Psoas muscle (tissue), 8 donors: ENCODE results near the gene FERMT2. TPM values are rescaled to one million over a fixed set of nuclear protein-coding genes. Genes with fewer than 3 reads are reported as not detected.
A peak's percentile ranks its signal among the peaks of the same experiment; 100 is the strongest.
"Not testable (repeated sequence)": the region's sequence is repeated elsewhere in the genome, so short reads cannot be mapped to it uniquely, and the experiment has no call there.

ENCODE experiments used
- ATAC-seq, 4 donors: fragments of 200-7000 bp; cut with Tn5 transposase; one replicate each; pipeline ENCODE4 v1.9.1; 2020; ENCODE audit warnings: moderate library complexity in 3 of 4, mild to moderate bottlenecking in 2 of 4
- DNase-seq, 2 donors: peaks; one replicate each; pipeline ENCODE4 v3.0.0-alpha.2; 2020
- H3K27ac ChIP-seq: fragments of 200-600 bp; one replicate; pipeline ENCODE4 v1.8.0; 2022
- H3K27me3 ChIP-seq, 3 donors: fragments of 200-600 bp in 1 of 3; one replicate each; pipeline versions ENCODE4 v1.6.1 to v1.8.0; 2013 to 2022; ENCODE audit warnings: low read length in 2 of 3, mild to moderate bottlenecking in 2 of 3, moderate library complexity in 1 of 3; ENCODE audit not compliant: insufficient read depth in 3 of 3
- H3K36me3 ChIP-seq, 2 donors: fragments of 200-600 bp in 1 of 2; one replicate each; pipeline versions ENCODE4 v1.6.1 to v1.8.0; 2013 to 2022; ENCODE audit warnings: low read depth in 1 of 2, mild to moderate bottlenecking in 1 of 2, moderate library complexity in 1 of 2; ENCODE audit not compliant: insufficient read depth in 1 of 2
- H3K4me1 ChIP-seq: fragments of 200-600 bp; one replicate; pipeline ENCODE4 v1.8.0; 2022
- H3K4me3 ChIP-seq: fragments of 200-600 bp; one replicate; pipeline ENCODE4 v1.8.0; 2022; ENCODE audit warnings: mild to moderate bottlenecking
- H3K9me3 ChIP-seq: fragments of 200-600 bp; one replicate; pipeline ENCODE4 v1.8.0; 2022
- WGBS, 3 donors: extraction: QIAGEN DNeasy Blood & Tissue Kit; methylation state at CpG; one replicate each; pipeline versions ENCODE4 v1.1.6 to v1.1.7; 2013; 5-methylcytosine and 5-hydroxymethylcytosine counted together
- intact Hi-C, 2 donors: fragments of 100-400 bp; cut with DNase I; formaldehyde crosslinking; loops; one replicate each; pipeline versions ENCODE4 v1.11.0 to v1.14.2; 2022
- polyA plus RNA-seq, 3 donors: library from polyadenylated mRNA; stranded (reverse); fragments of 200-250 nt; gene quantifications; one replicate each; pipeline ENCODE4 v1.2.3, GENCODE V29; 2013
- total RNA-seq, 4 donors: library from RNA; stranded (reverse); fragmentation: NEBNext Ultra II Directional in 2 of 4; extraction: Animal tissue kit (Norgen Biotek cat#: 25700) in 2 of 4; gene quantifications; one replicate each; pipeline versions ENCODE4 v1.2.1 to v1.2.4, GENCODE V29; 2021 to 2023
- TF ChIP-seq, protein P1 (sequence below): fragments of 200-600 bp; IDR thresholded peaks from one replicate; pipeline ENCODE4 v1.8.0; 2022; ENCODE audit warnings: antibody characterized with exemption
- donor health status: healthy with polysubstance abuse.
- donor health status: DM: no; HTN: no; CAD: no; lungs with moderate emphysema.
- donor health status: Bipolar disorder and iron deficiency.
- donor health status: healthy.
- donor health status: DM: yes; HTN: yes; CAD: no.
- donor health status: DM: no; HTN: no; CAD: no.
- donor health status: DM: no; HTN: no; CAD: no.
- donor health status: DM: yes; HTN: yes; CAD: no.

FERMT2 gene
- total and polyA plus RNA-seq, 7 donors = 36.6 to 219 (median 78.3) TPM

DNA sequence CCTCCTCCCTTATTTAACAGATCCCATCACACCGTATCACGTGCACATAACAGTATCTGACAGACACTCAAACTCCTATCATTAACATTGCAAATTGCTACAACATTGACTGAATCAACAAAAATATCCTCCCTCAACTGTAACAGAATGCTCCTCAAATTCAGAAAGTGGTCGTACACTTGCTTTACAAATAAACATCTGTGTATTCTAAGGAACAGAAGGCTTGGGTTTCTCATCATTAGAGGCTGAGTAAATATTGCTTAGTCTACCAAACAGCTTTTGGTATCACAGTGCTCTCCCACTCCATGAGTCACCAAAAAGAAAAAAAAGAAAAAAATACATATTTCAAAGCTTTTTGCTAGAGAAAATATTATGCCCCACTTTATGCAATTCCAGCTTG is 23.9 kb downstream of the FERMT2 start:
- DNase-seq (no peak), ATAC-seq (no peak)
- TF ChIP-seq, protein P1, sequence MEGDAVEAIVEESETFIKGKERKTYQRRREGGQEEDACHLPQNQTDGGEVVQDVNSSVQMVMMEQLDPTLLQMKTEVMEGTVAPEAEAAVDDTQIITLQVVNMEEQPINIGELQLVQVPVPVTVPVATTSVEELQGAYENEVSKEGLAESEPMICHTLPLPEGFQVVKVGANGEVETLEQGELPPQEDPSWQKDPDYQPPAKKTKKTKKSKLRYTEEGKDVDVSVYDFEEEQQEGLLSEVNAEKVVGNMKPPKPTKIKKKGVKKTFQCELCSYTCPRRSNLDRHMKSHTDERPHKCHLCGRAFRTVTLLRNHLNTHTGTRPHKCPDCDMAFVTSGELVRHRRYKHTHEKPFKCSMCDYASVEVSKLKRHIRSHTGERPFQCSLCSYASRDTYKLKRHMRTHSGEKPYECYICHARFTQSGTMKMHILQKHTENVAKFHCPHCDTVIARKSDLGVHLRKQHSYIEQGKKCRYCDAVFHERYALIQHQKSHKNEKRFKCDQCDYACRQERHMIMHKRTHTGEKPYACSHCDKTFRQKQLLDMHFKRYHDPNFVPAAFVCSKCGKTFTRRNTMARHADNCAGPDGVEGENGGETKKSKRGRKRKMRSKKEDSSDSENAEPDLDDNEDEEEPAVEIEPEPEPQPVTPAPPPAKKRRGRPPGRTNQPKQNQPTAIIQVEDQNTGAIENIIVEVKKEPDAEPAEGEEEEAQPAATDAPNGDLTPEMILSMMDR = no peak
- Histone ChIP-seq H3K27me3 (no peaks in the 10 kb centered on the region), H3K9me3 (no peaks in the 10 kb centered on the region), H3K27ac (no peak overlapping the region), H3K4me3 (no peak overlapping the region), H3K36me3 (no peaks in the 10 kb centered on the region), H3K4me1 (peaks cover 63% of the 10 kb centered on the region)
- intact Hi-C loops = no loop called here
- WGBS, 3 donors = 51 to 62% (median 60%) methylated on average over 3 of the region's 3 CpGs

DNA sequence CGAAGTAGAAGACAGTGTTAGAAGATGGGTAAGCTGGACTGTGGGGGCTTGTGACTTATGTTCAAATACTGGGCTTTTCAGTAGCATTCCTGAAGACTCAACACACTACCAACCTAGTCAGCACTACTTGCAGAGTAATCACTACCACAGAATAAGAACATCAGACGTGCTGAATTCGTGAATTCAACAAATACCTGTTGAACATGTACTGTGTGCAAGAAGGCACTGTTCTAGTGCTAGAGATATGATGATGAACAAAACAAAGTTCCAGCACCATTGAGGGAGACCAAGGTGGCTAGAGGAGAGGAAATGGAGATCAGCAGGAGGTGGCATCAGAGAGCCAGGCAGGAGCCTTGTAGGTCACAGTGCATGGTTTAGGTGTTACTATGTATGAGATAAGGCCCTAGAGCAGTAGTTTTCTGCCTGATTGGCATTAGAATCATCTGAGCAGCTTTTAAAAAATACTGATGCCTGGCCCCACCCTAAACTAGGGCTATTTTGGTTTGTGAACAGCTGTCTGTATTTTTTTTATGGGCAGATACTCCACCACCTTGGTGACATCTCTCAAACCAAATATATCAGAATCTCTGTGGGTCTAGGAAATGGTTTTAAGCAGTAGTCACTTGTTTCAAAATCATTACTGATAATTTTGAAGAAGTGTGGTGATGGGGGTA is 26.8 kb downstream of the FERMT2 start:
- ATAC-seq (peak; percentile 64 to 89 (median 81)), DNase-seq (no peak)
- no peaks in the 10 kb centered on the region for H3K9me3 ChIP-seq
- H3K4me3 ChIP-seq = no peak overlapping the region
- no peaks in the 10 kb centered on the region for H3K27me3 ChIP-seq
- no peaks in the 10 kb centered on the region for H3K36me3 ChIP-seq
- peak overlapping the region; percentile 11 for H3K27ac ChIP-seq
- TF ChIP-seq, protein P1 = peak; percentile 31
- intact Hi-C loops = loop anchor here in 1 of 2 donors (5.0 kb wide), 1 partner anchor 33 kb away; no protein-coding TSS in a partner anchor
- WGBS, 3 donors = 40 to 87% (median 54%) methylated on average over 3 of the region's 3 CpGs
- peaks cover 79% of the 10 kb centered on the region for H3K4me1 ChIP-seq

DNA sequence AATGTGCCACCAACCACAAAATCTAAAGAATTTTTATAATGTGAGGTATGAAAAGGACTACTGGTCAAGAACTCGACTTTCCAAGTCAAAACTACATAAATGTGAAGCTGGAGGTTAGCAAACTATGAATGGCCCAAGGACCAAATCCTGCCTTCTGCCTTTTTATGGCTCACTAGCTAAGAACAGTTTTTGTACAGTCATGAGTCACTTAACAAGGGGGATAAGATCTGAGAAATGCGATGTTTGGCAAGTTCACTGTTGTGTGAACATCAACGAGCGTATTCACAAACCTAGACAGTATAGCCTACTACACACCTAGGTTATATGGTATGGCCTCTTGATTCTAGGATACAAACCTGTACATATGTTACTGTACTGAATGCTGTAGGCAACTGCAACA is 28.2 kb downstream of the FERMT2 start:
- peaks cover 90% of the 10 kb centered on the region for H3K4me1 ChIP-seq
- ATAC-seq (no peak), DNase-seq (no peak)
- WGBS, 3 donors = 74 to 86% (median 77%) methylated on average over 4 of the region's 4 CpGs
- no peaks in the 10 kb centered on the region for H3K9me3 ChIP-seq
- TF ChIP-seq, protein P1 = no peak
- no peak overlapping the region for H3K4me3 ChIP-seq
- intact Hi-C loops = loop anchor here in 1 of 2 donors (5.0 kb wide), 1 partner anchor 35 kb away; no protein-coding TSS in a partner anchor
- H3K36me3 ChIP-seq = peaks cover 0 to 6% of the 10 kb centered on the region in 2 donors
- no peak overlapping the region for H3K27ac ChIP-seq
- no peaks in the 10 kb centered on the region for H3K27me3 ChIP-seq

DNA sequence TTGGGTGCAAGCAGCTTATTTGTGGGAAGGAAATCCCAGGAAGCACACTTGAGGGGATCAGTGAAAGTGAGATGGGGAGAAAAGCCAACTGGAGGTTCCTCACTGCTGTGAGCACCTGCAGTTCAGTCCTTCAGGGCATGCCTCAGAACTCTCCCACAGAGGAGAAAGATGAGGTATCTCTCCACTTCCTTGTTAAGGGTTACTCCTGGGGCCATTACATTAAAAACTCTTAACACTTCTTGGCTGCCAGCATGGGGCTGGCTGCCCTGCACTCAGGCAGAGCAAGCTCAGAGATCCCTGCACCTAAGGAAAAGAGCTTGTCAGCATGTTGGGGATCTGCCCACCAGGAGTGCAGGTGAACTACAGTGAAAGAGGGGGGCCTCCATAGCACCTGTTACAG is 28.8 kb downstream of the FERMT2 start:
- peak overlapping the region; percentile 5 for H3K27ac ChIP-seq
- H3K36me3 ChIP-seq = peaks cover 0 to 10% of the 10 kb centered on the region in 2 donors
- no peak for ATAC-seq
- no peaks in the 10 kb centered on the region for H3K27me3 ChIP-seq
- H3K4me3 ChIP-seq = no peak overlapping the region
- H3K9me3 ChIP-seq = no peaks in the 10 kb centered on the region
- TF ChIP-seq, protein P1 = no peak
- DNase-seq = no peak
- intact Hi-C loops = loop anchor here in 1 of 2 donors (5.0 kb wide), 1 partner anchor 35 kb away; no protein-coding TSS in a partner anchor
- peaks cover 87% of the 10 kb centered on the region for H3K4me1 ChIP-seq

DNA sequence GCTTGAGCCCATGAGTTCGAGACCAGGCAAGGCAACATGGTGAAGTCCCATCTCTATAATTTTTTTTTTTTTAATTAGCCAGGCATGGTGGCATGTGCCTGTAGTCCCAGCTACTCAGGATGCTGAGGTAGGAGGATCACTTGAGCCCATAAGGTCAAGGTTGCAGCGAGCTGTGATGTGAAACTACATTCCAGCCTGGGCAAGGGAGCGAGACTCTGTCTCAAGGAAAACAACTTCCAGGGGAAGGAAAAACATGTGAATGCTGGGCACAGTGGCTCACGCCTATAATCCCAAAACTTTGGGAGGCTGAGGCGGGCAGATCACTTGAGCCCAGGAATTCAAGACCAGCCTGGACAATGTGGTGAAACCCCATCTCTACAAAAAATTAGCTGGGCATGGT is 30.4 kb downstream of the FERMT2 start:
- ATAC-seq, DNase-seq, H3K4me3 ChIP-seq, H3K27me3 ChIP-seq, H3K9me3 ChIP-seq: not testable (repeated sequence)
- Histone ChIP-seq H3K4me1 (peaks cover 73% of the 10 kb centered on the region), H3K27ac (peak overlapping the region; percentile 82), H3K36me3 (peaks cover 0 to 23% of the 10 kb centered on the region in 2 donors)
- WGBS, 3 donors = 83 to 90% (median 86%) methylated on average over 5 of the region's 5 CpGs
- intact Hi-C loops = loop anchor here in 1 of 2 donors (5.0 kb wide), 1 partner anchor 37 kb away; no protein-coding TSS in a partner anchor
